ENCODE measurements around the gene CELF1. TPM values are rescaled to one million over a fixed set of nuclear protein-coding genes. Genes with fewer than 3 reads are reported as not detected.

The CELF1 gene
- total and polyA plus RNA-seq, 9 of the 15 experiments (the other 6 are each of a cell fraction or from before 2014, with no cell fraction given): 11.3 to 142 (median 77.4) TPM

DNA sequence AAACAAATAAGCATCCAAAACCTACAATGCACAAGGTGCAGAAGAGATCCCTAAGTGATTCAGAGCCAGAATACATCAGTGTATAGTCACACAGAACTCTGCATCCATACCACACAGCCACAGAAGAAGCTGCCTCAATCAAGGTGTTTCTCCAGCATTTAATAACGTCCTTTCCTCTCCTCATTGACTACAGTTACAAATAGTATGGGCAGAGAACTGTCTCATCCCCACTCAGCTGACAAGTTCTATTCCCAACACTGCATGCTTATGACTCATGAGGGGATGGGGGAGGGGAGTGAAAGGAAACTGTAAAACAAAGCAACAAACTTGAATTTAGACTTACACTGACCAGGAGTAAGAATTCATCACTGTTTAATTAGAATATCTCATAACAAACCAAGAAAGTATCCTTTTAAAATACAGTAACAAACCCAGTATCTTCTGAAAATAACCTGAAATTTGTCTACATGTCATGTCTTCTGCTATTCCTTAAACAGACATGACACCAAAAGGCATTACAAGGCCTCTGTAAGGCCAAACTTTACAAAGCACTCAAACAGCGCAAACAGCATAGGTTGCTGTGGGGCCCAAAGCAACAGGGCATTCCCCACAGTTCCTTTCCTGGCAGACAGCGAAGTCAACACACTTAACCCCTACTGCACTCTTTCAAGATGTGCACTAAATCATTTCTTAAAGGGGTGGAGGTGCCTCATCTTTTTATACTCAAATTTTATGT is 29.3 kb downstream of the CELF1 start (continued):
- TF ChIP-seq ZNF318 (IDR thresholded peaks at IDR 0.05; ENCODE audit: borderline replicate concordance in 1 of 2, low read depth in 1 of 2): peak in 1 of 2 experiments; percentile 41; a peak in 1 of 4 replicates
